NCI-H1092 (cell line): ENCODE measurements around the gene CDK6.

ENCODE experiments used
- DNase-seq: peaks from one replicate; lab custom pipeline; 2025; lab: John Stamatoyannopoulos, UW

CDK6 gene

DNA sequence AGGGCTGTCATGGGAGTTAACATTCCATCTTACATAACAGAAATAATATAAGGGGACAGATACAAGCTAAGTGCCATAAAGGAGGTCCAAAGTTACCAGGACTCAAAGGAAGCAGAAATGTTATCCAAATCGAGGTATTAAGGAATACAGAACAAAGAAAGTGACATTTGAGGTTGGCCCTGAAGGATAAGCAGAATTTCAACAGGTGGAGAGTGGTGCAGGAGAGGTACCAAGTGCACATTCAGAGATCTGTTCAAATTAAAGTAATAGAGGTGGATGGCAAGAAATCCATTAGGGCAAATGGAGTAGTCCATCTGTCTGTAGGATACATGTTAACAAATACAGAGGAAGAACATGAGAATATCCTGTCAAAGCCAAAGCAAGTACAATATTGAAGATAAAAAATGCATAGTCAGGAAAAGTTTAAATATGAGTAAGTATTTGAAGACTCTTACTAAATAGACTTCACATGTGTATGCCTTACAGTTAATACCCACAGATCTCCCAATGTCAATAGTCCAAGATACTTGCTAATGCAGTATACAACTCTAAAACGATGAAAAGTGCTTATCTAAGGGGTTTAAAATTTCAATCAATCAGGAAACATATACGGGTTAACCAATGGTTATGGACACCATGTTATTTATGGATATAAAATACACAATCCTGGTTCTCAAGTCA lies 10.0 kb downstream of the CDK6 start:
- no peak for DNase-seq

DNA sequence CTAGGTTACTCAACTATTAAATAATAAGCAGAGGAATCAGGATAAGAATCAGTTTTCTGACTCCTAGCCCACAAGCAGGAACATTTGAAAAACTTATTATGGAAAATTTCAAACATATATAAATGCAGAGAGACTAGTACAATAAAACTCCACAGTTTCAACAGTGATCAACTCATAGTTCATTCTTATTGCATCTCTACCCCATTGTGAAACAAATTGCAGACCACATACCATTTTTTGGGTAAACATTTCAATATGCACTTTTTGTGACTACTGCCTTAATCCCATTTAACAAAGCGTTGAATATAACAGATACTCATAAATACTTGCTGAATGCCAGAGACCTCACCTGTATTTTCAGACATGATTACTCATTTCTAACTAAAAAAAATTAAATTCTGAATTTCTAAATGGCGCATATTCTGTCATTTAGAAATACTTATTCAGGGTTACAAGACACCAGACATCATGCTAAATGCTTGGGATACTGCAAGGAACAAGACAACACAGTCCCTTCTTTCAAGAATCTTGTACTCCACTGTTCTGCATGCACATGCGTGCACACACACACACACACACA lies 11.4 kb downstream of the CDK6 start:
- no peak for DNase-seq

DNA sequence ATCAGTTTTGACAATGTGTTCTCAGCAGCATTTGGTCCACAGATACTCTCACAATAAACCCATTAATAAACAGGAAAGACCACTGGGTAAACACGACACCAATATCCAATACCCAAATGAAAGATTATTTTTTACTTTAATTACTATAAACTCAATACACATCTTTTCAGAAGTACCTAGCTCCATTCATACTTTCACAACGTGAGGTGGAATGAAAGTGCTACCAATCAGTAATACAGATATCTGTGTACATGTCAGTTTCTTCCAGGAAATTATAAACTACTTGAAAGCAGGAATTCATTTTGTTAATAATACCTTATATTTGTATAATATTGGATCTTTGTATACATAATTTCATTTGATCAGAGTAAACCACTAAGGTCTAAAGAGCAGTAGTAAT lies 11.9 kb downstream of the CDK6 start:
- DNase-seq: no peak

DNA sequence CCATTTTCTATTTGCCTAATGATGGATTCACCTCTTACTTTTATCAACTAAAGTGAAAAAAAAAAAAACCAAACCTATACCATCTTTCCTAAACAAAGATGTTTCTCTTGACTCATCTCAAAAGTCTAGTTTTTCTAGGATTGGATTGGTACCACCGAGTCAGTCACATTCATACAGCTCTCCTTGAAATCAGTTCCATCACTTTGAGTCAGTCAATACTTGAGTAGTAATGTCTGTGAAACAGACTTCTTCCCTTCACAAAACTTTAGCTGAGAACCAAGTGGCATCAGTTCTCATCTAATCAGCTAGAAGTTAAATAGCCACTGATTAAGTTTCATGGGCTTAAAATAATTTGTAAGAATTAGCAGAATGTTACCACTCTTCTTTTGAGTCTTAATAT lies 13.3 kb downstream of the CDK6 start:
- no peak for DNase-seq

DNA sequence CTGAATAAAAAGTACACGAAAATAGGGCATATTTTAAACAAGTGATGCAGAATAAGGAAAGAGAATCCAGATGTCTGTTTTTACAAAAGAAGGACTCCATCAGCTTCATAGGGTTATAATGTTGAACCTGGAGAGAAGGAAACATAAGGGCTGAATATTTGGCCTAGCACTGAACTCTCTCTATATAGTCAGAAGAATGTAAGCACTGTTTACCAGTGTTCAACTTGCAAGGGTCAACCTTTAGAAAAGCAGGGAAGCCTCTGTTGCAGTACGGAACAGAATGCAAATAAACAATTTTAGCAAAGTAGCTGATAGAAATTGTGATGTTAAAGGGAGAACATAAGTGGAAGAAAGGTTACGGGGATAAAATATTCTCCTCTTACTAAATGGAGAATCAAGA lies 16.2 kb downstream of the CDK6 start:
- DNase-seq: no peak

DNA sequence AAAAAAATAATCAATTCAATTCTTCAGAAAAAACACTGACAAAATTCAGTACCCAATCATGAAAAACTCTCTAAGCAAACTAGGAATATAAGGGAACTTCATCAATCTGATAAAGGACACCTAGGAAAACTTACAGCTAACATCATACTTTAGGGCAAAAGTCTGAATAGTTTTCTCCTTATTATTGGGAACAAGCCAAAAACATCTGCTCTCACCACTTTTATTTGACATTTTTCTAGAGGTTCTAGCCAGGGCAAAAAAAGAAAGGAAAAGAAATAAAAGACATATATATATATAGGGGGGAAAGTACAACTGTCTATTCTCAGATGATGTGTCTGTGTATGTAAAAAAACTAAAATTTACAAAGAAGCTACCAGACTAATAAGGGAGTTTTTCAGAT lies 19.0 kb downstream of the CDK6 start:
- DNase-seq: no peak

DNA sequence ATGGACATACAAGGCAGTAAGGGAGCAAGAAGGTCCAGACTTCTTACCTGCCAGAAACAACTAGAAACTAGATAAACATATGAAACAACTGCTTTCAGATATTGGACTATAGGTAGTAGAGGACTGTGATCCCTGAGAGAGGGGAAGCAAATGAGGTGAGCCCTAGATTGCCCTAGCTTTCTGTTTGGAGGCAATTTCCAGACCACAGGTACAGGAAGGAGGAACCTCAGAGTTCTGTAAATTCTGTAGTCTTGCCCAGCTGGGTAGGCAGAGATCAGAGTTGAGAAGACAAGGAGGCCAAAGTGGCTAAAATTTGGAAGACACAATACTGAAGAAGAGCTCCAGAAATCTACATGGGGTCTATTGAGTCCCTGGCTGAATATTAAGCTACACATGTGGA lies 21.0 kb downstream of the CDK6 start:
- DNase-seq: no peak

DNA sequence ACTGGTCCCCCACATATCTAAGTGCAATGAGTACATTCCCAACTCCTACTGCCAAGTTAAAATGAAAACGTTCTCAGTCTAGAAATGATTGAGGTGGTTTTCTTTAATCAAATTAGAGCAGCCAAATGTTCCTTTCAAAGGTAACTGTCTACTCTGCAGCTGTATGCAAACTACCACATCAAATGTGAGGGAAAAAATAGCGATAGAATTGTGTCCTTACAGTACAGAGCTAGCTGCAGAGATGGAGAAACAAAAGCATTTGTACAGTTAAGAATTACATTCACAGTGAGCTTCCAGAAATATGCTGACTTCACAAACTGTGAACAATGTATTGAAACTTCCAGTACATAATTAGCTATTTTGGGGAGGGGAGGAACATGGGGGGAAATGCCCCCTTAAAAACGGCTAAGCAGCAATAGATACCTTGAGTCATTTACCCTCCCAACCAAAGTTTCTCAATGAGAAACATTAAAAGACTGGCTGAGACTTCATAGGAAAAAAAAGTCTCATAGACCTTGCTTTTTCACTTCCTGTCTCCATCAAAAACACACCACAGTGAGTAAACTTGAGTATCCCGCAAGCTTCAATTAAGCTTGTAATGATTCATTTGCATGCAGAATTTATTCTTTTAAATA lies 22.9 kb downstream of the CDK6 start:
- DNase-seq: no peak

DNA sequence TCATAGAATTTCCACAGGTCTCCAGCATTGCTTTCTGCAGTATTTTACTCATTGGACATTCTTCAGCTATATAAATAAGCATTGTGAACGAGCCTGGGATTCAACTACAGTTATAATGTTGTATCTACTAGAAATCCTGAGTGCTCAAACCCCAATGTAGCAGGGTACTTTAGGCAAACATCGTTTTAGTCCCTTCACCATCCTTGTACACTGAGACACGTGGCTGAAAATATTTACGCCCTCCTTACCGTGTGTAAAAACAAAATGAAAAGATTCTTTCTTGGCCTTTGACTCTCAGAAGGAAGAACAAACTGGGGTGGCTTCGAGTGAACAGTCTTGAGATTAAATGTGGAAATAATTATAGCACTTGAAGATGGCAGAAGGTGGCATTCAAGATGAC lies 25.2 kb downstream of the CDK6 start:
- DNase-seq: no peak

DNA sequence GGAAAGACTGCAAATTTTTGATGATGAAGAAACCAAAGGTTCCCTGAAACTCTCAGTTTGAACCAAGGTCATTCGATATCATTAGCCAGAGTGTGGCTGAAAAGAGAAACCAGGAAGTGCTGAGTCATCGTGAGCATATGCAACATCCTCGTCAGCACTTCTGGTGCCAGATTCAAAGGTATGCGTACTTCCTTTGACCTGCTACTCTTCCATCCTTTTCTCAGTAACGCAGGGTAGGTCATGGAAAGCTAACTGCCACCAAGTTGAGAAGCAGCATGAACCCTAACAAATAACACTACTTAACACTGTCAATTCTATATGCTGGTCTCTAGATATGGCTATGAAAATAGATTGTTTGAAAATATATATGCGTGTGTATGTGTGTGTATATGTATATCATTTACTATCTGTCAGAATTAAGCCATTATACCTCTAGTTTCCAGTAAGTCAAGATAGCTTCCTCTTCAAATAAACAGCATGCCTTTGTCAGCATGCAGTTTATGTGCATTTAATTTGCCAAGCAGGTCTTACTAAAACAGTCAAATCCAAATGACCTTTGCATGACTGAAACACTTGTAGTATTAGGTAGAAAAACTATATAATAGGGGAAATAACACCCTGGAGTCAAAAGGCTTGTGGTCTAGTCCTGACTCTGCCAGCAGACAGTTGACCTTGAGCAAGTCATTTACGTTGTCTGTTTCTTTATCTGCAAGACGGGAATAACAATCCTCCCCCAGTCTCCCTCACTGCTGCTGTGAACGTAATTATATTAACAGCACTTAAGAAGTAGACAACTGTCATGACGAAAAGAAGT lies 26.4 kb downstream of the CDK6 start:
- no peak for DNase-seq

DNA sequence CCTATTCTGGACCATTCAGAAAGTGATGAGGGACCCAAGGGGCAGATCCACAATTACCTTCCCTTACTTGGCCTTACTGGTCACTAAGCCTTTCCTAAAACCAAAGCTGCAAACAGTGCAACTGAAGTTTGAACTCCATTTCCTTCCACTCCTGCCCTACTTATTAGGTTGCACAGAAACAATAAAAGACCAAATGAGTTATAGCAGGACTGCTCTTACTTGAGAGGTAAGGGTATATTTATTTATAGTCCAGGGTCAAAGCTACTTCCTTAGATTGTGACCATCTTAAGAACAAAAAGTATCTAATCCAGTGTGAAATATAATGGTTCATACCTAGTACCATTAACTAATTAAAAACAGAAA lies 27.0 kb downstream of the CDK6 start:
- no peak for DNase-seq

DNA sequence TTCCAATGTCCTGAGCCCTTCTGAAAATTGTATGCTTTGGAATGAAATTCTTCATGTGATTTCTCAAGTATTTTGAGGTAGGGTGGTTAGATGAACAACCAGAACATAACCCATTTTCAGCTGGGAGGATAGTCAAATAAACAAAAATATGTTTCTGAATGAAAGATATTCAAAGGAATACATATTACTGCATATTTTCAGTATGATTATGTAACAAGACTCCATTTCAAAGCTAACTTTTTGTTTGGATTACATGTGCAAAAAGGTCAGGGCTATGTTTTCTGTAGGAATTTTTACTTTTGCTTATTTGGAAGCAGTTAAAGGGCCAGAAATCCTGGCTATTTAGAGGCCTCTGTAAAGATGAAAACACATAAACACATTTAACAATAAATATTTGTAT lies 27.7 kb downstream of the CDK6 start:
- no peak for DNase-seq

DNA sequence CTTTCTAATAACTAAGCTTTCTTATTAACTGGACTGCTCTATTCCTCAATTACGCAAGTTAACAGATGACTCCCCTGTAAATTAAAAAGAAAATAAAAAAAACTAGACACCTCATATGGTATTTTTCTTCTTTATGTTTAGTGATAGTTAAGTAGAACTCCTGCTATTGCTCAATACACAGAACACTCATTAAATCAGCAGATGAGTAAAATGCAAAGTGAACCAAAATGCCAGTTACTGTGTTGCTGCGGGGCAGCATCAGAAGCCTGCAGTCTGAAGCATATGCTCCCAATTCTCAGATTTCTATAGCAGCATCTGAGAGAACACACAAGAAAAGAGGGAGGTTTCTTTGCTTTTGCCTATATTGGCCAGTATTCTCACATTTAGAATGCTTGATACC lies 28.4 kb downstream of the CDK6 start:
- DNase-seq: no peak

DNA sequence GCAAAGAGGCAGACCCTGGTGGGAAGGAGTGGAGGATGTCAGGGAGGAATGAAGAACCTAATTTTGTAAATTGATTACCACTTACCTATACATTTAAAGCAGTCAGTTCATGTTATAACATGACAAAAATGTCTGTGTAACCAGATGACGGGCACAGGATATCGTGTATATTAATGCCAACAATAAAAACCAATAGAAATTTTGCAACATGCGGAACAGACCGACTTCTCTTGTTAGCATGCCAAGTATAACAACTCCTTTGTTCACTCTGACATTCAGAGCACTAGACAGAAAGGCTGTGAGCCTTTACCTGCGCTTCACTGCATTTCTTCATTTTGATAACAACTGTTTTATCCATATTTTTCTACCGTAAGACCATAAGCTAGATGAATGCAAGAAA lies 29.9 kb downstream of the CDK6 start:
- DNase-seq: no peak

DNA sequence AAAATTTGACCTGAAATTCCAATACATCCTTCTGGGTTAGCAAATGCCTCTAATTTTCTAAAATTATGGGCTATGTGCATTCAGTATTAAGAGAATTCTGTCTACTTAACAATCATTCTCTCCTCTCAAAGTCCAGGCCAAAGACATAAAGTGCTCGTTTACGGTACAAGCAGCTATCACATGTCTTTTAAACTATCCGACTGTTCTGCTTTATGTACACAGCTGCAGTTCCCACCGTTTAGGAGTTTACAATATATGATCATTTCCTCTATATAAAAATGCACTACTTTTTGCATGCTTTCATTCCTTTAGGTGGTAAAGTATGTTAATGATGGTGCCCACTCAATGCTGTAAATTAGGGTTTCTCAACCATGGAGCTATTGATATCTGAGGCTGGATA lies 34.0 kb downstream of the CDK6 start:
- DNase-seq: no peak

DNA sequence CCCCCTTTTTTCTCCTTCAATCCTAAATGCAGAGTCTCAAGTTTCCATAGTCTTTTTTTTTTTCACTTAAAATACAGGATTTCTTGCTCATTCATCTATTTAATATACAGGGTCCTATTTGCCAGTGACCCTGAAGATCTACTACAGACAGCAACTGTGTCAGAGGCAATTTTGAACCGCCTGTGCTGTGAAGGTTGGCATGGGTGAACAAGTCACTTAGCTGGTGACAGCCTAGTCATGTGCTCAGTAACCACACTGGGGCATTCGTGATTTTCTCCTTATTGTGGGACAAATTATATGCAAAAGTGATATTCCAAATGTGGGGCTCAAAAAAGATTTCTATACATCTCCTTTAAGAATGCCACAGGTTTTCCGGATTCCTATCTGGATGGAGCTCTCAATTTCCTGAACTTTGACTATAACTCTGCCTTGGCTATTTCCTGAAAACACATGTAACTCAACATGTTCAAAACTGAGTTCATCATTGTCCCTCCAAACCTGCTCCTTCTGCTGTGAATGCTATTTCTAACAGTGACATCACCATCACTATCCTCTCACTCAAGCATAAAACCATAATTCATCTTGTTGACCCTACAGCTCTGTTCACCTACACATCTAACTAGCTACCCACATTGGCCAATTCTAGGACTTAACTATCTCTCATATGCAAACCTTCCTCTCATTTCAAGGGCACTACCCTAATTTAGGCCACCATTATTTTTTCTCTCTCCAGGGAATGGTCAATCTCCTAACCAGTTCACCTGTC lies 36.7 kb downstream of the CDK6 start:
- no peak for DNase-seq

DNA sequence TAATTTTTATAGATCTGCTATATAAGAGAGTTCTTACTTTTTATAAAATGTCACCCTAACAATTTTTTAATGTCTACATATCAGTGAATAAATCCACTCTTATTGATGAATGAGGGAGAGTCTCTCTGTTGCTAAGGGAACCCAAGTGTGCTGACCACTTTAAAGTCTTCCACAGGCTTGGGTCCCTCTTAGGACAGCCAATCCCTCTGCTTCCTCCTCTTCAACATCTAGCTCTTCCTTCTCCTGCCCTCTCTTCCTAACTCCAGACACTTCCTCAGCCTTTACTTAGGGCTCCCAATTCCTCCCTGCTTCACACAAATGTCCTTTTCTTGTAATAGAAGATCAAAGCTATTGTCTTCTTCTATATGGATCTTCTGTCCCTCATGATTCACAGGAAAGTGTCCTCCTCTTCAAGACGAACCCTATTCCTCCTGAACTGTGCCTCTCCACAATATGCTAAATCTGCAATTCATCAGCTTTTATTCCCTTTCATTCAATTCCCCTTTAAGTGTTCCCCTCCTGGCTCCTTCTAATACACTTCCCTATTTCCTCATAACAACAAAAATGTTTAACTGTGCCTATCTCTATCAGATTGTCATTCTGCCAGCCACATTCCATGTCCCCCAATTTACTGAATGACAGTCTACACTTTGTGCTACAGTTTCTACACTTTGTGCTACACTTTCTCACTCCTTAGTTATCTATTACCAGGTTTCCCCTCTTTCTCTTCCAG lies 37.7 kb downstream of the CDK6 start:
- no peak for DNase-seq

DNA sequence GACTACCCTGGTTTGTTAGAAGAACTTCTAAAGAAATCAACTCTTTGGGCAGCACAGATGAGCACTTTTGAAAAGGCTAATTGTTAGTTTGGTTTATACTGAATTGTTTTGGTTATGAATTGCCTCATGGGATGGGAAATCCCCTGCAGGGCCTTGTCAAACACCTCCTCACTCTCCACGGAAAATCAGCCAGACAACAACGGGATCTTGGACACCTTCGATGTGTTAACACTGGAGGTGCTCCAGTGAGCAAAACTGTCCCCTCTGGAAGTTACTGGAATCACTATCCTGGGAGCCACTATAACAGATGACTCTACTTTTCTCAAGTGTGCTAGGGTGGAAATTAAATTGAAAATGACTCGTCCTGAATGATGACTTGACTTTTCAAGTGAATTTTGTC lies 38.7 kb downstream of the CDK6 start:
- no peak for DNase-seq

DNA sequence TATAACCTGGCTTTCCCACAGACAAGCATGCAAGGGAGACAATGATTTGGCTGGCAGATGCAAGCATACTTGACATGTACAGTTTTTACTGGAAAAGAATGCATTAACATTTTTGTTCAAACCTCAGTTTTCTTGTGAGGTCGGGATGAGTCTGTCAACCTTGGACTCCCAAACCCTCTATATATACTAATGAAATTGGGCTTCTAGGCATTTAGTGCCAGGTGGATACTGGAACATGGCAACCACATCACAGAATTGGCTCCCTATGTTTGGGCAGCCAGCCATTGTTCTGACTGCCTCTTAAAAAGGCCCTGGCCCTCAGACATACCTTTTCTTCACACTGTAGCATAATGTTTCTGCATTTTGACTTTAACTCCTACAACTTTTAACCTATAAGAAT lies 39.1 kb downstream of the CDK6 start:
- DNase-seq: no peak

DNA sequence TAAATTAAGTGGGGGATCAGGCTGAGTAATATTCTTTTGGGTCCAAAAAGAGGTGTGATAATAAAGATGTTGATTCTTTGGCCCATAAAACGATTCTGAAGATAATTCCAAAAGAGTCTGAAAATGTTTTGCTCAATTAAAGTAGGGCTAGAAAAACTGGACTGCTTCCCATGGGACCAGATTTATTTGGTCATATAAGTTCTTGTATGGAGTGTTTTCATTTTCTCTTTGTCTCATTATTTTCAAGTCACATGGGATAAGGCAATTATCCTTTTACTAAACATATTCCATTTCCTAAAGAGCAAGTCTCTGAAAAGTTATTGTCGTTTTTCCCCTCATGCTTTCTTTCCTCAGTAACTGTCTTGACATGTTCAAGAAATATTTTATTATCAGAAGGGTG lies 41.5 kb downstream of the CDK6 start:
- no peak for DNase-seq

DNA sequence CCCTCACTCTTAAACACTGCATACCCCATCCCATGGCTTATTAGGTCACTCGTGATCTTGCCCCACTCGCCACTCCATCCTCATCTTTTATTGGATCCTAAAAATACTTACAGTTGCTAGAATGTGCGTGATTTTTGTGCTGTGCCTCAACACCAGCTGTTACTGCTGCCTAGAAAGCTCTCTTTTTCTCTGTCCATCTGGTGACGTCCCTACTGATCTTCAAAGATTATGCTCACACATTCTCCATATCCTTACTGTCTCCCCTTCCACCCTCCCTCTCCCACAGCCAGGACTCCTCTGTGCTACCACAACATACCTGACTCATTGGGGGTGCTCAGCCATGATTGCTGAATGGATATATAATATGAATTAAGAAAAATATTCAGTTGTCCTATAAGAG lies 42.0 kb downstream of the CDK6 start:
- no peak for DNase-seq
